HG03135 (cell line): Measurements from ENCODE around the gene ARHGDIB.

ENCODE experiments used
- ATAC-seq: cut with Tn5 transposase; IDR thresholded peaks from one replicate; pipeline ENCODE4 v1.9.1; 2021; ENCODE audit warnings: mild to moderate bottlenecking, moderate library complexity; ENCODE audit not compliant: unreplicated experiment

The ARHGDIB gene

DNA sequence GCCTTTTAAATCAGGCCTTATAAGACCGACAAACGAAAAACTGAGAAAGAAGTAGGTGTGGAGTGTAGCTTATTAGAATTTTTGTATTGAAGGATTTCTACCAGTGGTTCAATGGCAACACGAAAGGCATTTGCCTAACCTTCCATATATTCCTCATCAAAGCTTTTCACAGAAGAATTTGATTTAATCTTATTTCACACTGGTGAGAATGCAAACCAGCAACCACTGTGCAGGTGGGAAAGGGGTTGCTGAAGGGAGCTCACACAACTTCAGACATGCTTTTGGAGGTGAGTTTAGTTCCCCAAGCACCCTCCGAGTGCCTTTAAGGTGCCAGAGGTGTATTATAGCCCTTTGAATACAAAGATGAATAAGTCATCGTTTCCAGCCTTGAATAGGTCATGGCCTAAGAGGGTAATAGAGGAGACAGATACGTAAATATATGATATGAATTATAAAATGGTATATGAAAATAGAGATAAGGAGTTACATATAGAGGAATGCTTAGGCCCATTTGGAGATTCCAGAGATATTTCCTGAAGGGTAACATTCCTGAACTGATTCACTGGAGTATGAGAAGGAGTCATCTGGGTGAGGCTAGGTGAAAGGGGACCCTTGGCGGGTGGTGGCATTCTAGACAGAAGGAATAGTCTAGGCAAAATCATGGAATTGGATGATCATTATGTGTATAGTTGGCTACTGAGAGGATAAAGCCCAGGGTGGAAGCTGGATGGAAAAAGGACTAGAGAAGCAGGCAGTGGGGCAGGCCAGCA lies 29.4 kb downstream of the ARHGDIB start:
- no peak for ATAC-seq

GRCh38 chr12:14931359-14931758 lies 30.0 kb downstream of the ARHGDIB start:
- no peak for ATAC-seq

DNA sequence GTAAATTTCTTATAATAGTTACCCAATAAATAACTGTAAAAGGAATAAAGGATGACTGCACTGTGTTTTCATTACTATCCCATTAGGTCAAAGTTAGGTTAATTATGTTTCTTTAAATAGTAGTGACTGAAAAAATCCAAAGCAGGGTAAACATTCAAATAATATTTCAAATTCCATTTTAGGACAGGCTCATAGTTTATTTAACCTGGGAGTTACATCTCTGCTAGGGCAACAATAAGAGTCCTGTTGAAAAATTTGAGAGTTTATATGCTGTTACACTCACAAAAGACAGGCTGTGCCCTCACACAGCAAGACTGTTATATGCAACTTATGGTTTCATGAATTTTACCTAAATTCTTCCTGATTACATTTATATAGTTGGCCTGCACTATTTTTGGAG lies 31.1 kb downstream of the ARHGDIB start:
- ATAC-seq, result no peak

GRCh38 chr12:14928931-14929330 lies 32.5 kb downstream of the ARHGDIB start:
- no peak for ATAC-seq

DNA sequence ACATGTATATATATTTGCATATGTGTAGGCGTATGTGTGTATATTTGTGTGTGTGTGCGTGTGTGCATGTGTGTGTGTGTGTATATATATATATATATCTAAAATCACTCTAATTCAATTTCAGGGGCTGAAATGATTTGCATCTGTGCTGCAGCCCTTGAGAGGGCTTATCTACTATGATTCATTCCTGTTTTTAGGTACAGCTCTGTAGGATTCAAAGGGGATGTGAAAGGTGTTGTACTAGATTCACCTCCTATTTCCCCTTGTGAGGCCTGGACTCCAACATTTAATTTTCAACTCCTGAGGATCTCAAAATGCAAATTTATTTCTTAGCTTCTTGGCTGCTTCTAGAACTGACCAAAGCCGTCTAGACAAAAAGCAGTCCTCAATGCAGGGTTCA lies 34.1 kb downstream of the ARHGDIB start:
- ATAC-seq, result no peak

GRCh38 chr12:14924541-14924940 lies 36.9 kb downstream of the ARHGDIB start:
- no peak for ATAC-seq

- no peak for ATAC-seq
Observed at GRCh38 chr12:14923944-14924343, 37.5 kb downstream of the ARHGDIB start.

DNA sequence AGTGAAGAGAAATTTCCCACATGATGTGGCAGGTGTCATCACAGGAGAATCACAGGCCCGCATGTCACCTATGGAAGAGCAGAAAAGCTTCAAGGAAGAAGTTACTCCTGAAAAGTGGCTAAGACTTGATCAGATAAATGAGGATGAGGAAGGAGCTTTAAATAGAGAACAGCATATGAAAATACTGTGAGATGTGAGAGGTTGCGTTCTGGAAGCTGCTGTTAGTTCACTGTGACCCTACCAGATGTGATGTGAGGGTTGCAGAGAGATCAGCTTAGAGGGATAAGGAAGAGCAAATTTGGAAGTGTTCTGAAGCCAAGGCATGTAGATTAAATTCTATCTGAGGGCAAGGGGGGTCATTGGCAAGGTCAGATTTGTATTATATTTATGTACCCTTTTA lies 40.2 kb downstream of the ARHGDIB start:
- no peak for ATAC-seq

DNA sequence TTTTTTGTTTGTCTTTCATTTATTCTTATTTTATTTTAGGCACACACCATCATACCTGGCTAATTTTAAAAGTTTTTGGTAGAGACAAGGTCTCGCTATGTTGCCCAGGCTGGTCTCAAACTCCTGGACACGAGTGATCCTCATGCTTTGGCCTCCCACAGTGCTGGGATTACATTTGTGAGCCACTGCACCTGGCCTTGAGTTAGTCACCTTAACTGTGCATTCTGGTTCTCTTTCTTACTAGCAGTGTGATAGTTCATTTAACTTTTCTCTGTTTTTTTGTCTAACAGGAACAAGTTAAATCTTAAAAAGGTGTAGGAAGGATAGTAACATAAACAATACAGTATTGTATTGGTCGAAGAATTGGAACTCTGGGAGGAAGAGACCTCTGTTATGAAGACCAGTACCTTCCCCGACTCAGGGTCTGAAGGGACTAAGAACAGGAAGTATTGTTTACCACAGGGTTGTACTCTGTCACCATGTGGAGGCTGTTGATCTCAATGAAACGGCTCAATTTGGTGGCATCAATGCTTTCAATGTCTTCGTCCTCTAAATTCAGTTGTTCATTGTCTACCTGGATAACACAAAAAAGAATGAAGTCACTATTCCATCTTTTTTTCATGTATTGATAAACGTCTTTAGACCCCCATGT lies 40.8 kb downstream of the ARHGDIB start:
- ATAC-seq, result no peak

- ATAC-seq, result no peak
Observed at GRCh38 chr12:14919455-14919854, 41.9 kb downstream of the ARHGDIB start.

DNA sequence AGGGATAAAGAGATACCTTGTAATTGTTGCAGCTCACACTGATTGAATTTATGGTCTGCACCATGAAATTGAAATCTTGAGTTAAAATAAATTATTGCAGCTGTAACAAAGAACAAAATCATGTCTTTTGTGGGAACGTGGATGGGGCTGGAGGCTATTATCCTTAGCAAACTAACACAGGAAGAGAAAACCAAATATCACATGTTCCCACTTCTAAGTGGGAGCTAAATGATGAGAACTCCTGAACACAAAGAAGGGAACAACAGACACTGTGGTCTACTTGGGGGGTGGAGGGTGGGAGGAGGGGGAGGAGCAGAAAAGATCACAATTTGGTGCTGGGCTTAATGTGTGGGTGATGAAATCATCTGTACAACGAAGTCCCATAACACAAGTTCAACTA lies 45.7 kb downstream of the ARHGDIB start:
- ATAC-seq, result no peak

- ATAC-seq, result no peak
Observed at GRCh38 chr12:14913381-14913781, 48.0 kb downstream of the ARHGDIB start.

DNA sequence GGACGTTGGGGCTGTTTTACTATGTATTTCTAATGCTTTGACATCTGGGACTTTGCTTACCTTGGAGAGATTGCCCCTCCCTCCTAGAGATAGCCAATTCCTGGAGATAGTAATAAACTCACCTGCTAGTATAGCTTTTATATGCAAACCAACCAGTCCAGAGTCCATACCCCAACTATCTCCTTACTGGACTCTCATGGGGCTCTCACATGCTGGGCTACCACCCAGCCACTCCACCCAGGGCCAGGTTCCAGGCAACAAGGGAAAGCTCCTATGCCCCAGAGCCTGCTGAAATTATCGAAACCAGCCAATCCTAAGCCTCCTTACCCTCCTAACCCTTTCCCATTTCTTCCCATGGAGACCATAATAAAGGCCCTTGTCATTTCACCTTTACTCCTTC lies 50.3 kb downstream of the ARHGDIB start:
- ATAC-seq, result no peak

DNA sequence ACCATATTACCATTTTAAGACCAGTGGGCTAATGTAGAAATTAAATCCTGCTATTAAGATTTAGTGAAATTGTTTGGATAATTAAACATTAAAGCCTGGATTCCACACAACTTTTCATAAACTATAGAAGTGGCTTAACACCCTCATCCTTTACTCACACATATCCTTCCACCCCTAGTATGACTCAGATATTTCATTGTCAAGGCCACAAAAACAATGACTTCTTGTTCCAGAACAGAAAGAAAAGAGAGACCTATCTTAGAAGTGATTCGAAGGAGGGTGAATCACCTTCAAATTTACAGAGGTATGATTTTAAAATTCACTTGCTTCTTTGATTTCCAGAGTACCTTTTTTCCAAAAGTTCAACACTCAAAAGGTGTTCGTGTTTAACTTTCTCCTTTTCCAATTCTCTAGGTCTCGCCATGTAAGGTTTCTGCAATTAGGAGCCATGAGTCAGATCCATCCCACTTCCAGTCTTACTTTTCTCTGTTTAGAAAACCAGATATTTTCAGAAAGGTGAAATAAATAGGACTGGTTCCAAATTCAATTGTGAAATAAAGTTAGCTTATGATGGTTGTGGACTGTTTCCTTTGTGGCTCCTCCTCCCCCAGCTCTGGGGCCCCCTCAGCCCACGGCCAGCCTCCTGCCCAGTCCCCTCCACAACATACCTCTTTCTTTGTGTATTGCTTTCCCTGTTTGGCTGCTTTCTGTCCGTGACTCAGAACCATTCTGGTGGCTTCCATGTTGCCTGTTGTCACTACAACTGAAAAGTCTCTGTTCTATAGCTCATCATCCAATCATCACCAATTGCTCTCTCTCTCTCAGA lies 51.1 kb downstream of the ARHGDIB start:
- ATAC-seq, result no peak

DNA sequence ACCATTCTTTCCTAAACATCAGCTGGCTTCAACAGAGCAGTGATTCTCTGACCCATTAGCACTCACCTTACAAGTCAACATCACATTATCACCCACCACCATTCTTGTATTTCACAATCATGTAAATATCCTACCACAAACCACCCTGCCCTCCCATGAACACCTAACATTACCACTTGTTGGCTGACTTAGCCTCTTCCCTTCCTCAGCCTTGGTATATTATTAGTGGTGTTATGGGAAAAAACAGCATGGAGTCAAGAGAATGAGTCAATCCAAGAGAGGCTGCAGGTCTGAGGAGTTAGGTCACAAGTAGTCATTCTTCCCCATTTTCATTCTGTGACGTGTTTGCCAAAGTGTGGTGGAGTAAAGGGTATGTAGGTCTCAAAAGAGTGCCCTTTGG lies 53.4 kb downstream of the ARHGDIB start:
- no peak for ATAC-seq

- ATAC-seq, result no peak
Observed at GRCh38 chr12:14906114-14906513, 55.3 kb downstream of the ARHGDIB start.

DNA sequence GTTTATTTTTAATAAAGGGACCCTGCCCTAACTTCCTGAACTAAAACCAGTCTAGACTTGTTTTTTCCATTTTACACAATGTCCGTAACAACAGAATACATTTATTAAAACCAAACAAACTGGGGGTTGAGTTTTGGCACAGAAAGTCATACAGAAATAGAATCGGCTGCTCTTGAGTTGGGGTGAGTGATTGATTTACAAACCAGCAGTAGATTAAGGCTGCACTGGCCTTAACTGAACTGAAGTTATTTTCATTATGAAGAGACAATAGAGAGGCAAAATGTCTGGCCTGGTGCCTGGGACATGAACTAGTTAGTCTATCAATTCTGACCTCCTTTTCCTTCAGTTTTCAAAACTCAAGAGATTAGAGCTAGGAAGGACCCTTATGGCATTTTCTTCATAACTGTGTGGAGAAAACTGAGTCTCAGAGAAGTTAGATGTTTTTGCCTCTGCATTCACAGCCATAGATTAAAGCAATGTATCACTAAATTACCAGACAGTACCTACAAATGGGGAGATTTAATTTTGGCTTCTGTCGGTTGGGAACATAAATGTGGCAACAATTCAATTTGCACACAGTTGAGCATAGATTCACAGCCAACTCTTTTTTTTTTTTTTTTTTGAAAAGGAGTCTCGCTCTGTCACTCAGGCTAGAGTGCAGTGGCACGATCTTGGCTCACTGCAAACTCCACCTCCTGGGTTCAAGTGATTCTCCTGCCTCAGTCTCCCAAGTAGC lies 56.0 kb downstream of the ARHGDIB start:
- no peak for ATAC-seq

- no peak for ATAC-seq
Observed at GRCh38 chr12:14904854-14905253, 56.5 kb downstream of the ARHGDIB start.

GRCh38 chr12:14903386-14904098 lies 57.9 kb downstream of the ARHGDIB start:
- ATAC-seq, result no peak

DNA sequence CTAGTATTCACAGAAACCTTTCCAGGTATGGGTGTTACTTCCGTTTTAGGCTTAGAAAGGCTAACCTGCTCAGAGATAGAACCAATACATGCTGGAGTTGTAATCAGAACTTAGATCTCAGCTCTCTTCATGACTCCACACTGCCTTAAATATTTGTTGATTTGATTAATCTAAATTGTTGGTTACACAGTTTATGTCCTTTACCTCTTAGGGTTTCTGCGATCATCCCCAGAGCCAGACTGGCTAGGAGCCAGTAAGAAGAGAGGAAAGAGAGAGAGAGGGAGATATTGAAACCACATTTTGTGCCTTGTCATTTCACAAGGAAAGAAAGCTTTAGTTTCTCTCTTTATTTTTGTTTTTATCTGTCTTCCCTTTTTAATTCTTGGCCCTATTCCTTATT lies 58.9 kb downstream of the ARHGDIB start:
- ATAC-seq, result no peak

GRCh38 chr12:14901228-14901562 lies 60.2 kb downstream of the ARHGDIB start:
- ATAC-seq, result no peak
